HCT116 (cell line): ENCODE measurements around the gene NDUFC2. TPM values are rescaled to one million over a fixed set of nuclear protein-coding genes. Genes with fewer than 3 reads are reported as not detected.
A peak's percentile ranks its signal among the peaks of the same experiment; 100 is the strongest.

Experiments used
- ATAC-seq: fragments of 200-7000 bp; cut with Tn5 transposase; 2 replicates; pipeline ENCODE4 v1.9.1; 2020; ENCODE audit warnings: mild to moderate bottlenecking, moderate library complexity
- BruUV-seq: library from RNA; stranded (reverse); fragments of 400-500 nt; replicated peaks from 2 replicates; lab custom pipeline; 2021; lab: Mats Ljungman, UMichigan
- CTCF ChIA-PET: fragments of 300-600 bp; sonication (Branson Sonifier 250); formaldehyde crosslinking; loops from one replicate; lab custom pipeline; 2021; ENCODE audit warnings: antibody characterized with exemption; lab: Charles Lee
- POLR2A ChIA-PET: fragments of 300-600, 350-600 bp; sonication (Branson Sonifier 250); formaldehyde crosslinking; loops from one replicate; lab custom pipeline; 2021; ENCODE audit warnings: antibody characterized with exemption; lab: Charles Lee
- RAD21 ChIA-PET, 2 experiments: fragments of 300-600 bp; sonication (Branson Sonifier 250); formaldehyde crosslinking; loops; one replicate each; lab custom pipeline; 2023; ENCODE audit warnings: low total read pairs in 2 of 2; ENCODE audit not compliant: uncharacterized antibody in 2 of 2, unreplicated experiment in 2 of 2, low non-redundant PET in 1 of 2; lab: Charles Lee
- DNase-seq: peaks from one replicate; pipeline ENCODE4 v3.0.0-alpha.2; 2010; ENCODE audit warnings: low read depth, low spot score
- H2AFZ ChIP-seq: fragments of 200-600 bp; shearing (Covaris generic), sonication (generic); 2 replicates; pipeline ENCODE4 v1.6.1; 2017; ENCODE audit warnings: low read depth, mixed run types, mixed read lengths, antibody characterized with exemption, low read length; ENCODE audit not compliant: poor library complexity, severe bottlenecking
- H3K27ac ChIP-seq: 2 replicates; pipeline ENCODE4 v1.5.1; 2012; ENCODE audit warnings: low read depth, low read length
- H3K27me3 ChIP-seq: fragments of 200-600 bp; sonication (generic); 2 replicates; pipeline ENCODE4 v1.6.1; 2016; ENCODE audit warnings: mixed run types, low read length, mixed read lengths; ENCODE audit not compliant: insufficient read depth
- H3K36me3 ChIP-seq, 2 experiments: fragments of 200-500 bp in 1 of 2; fragments of 200-600 bp in 1 of 2; sonication (Bioruptor generic) in 1 of 2; sonication (generic) in 1 of 2; 2 replicates each; pipeline versions ENCODE4 v1.5.1 to v1.6.1; 2014 to 2016; ENCODE audit warnings: low read length in 2 of 2, inconsistent platforms in 1 of 2, mixed read lengths in 1 of 2, mixed run types in 1 of 2; ENCODE audit not compliant: insufficient read depth in 2 of 2, control insufficient read depth in 1 of 2
- H3K4me1 ChIP-seq, 2 experiments: fragments of 200-600 bp in 1 of 2; sonication (generic) in 1 of 2; 2 replicates each; pipeline versions ENCODE4 v1.5.1 to v1.6.1; 2012 to 2017; ENCODE audit warnings: low read length in 2 of 2, inconsistent platforms in 1 of 2, mild to moderate bottlenecking in 1 of 2, mixed read lengths in 1 of 2, mixed run types in 1 of 2, moderate library complexity in 1 of 2; ENCODE audit not compliant: insufficient read depth in 2 of 2, control insufficient read depth in 1 of 2
- H3K4me2 ChIP-seq: fragments of 200-600 bp; sonication (generic); 2 replicates; pipeline ENCODE4 v1.6.1; 2017; ENCODE audit warnings: mixed run types, low read length, mixed read lengths
- H3K4me3 ChIP-seq, 2 experiments: fragments of 200-600 bp in 1 of 2; sonication (generic) in 1 of 2; replicated peaks in 1 of 2; 2 replicates each; pipeline ENCODE4 v1.5.1; 2011 to 2016; ENCODE audit warnings: low read length in 2 of 2, control low read depth in 1 of 2, low read depth in 1 of 2, mild to moderate bottlenecking in 1 of 2, mixed read lengths in 1 of 2, mixed run types in 1 of 2
- H3K79me2 ChIP-seq: fragments of 200-600 bp; sonication (generic); 2 replicates; pipeline ENCODE4 v1.6.1; 2017; ENCODE audit warnings: mild to moderate bottlenecking, mixed run types, low read length, moderate library complexity, mixed read lengths; ENCODE audit not compliant: insufficient read depth
- H3K9ac ChIP-seq: fragments of 200-600 bp; sonication (generic); 2 replicates; pipeline ENCODE4 v1.6.1; 2016; ENCODE audit warnings: low read length, mixed read lengths
- H3K9me2 ChIP-seq: fragments of 200-600 bp; sonication (generic), shearing (Covaris generic); 2 replicates; pipeline ENCODE4 v1.6.1; 2017; ENCODE audit warnings: mixed run types, mild to moderate bottlenecking, moderate library complexity; ENCODE audit not compliant: insufficient read depth
- H3K9me3 ChIP-seq, 2 experiments: fragments of 200-500 bp in 1 of 2; fragments of 200-600 bp in 1 of 2; sonication (Bioruptor generic) in 1 of 2; sonication (generic) in 1 of 2; 2 replicates each; pipeline ENCODE4 v1.6.1; 2014 to 2017; ENCODE audit warnings: low read length in 2 of 2, mixed read lengths in 2 of 2, inconsistent platforms in 1 of 2, low read depth in 1 of 2, mild to moderate bottlenecking in 1 of 2, mixed run types in 1 of 2, moderate library complexity in 1 of 2; ENCODE audit not compliant: control insufficient read depth in 1 of 2, insufficient read depth in 1 of 2
- H4K20me1 ChIP-seq: fragments of 200-600 bp; sonication (generic), shearing (Covaris generic); 2 replicates; pipeline ENCODE4 v1.6.1; 2017; ENCODE audit warnings: mixed run types, mild to moderate bottlenecking, moderate library complexity; ENCODE audit not compliant: insufficient read depth
- CBX3 ChIP-seq: IDR thresholded peaks from 2 replicates; pipeline ENCODE4 v1.6.1; 2012; ENCODE audit warnings: low read depth
- ELF1 ChIP-seq: IDR thresholded peaks from 2 replicates; pipeline ENCODE4 v1.6.1; 2012; ENCODE audit warnings: low read depth, borderline replicate concordance
- EZH2 ChIP-seq: fragments of 200-600 bp; sonication (generic); IDR thresholded peaks from 2 replicates; pipeline ENCODE4 v1.6.1; 2017; ENCODE audit warnings: antibody characterized with exemption, mixed run types
- FOSL1 ChIP-seq: IDR thresholded peaks from 2 replicates; pipeline ENCODE4 v1.6.1; 2012; ENCODE audit warnings: low read depth
- JUND ChIP-seq: IDR thresholded peaks from 2 replicates; pipeline ENCODE4 v1.6.1; 2012
- POLR2AphosphoS5 ChIP-seq: IDR thresholded peaks from 2 replicates; pipeline ENCODE4 v1.6.1; 2011; ENCODE audit warnings: mild to moderate bottlenecking, low read depth, low read length, moderate library complexity
- SIN3A ChIP-seq: IDR thresholded peaks from 2 replicates; pipeline ENCODE4 v1.6.1; 2012; ENCODE audit warnings: low read depth
- SRF ChIP-seq: IDR thresholded peaks from 2 replicates; pipeline ENCODE4 v1.6.1; 2012; ENCODE audit warnings: low read depth
- TCF7L2 ChIP-seq: IDR thresholded peaks from 2 replicates; pipeline ENCODE4 v1.7.0; 2011; ENCODE audit warnings: borderline replicate concordance, inconsistent platforms; ENCODE audit not compliant: insufficient read depth, insufficient read length; ENCODE audit errors: extremely low read depth
- YY1 ChIP-seq: IDR thresholded peaks from 2 replicates; pipeline ENCODE4 v1.6.1; 2011; ENCODE audit warnings: low read length, low read depth, moderate library complexity, mild to moderate bottlenecking; ENCODE audit not compliant: insufficient replicate concordance; ENCODE audit errors: extremely low read depth
- intact Hi-C: fragments of 100-400 bp; cut with micrococcal nuclease; formaldehyde crosslinking; loops from 2 replicates; pipeline ENCODE4 v1.10.0; 2022
- total RNA-seq: library from RNA; stranded (reverse); gene quantifications from one replicate; pipeline ENCODE4 v1.2.1, GENCODE V29; 2021; ENCODE audit not compliant: unreplicated experiment
- TF ChIP-seq, protein P1 (sequence below): IDR thresholded peaks from 2 replicates; pipeline ENCODE4 v1.6.1; 2012; ENCODE audit warnings: low read depth
- TF ChIP-seq, protein P2 (sequence below): IDR thresholded peaks from 2 replicates; pipeline ENCODE4 v1.6.1; 2011; ENCODE audit warnings: mild to moderate bottlenecking, low read length, moderate library complexity; ENCODE audit not compliant: insufficient replicate concordance; ENCODE audit errors: extremely low read depth

The NDUFC2 gene
- total RNA-seq, 1 experiment from 2014 or later = 225 TPM

DNA sequence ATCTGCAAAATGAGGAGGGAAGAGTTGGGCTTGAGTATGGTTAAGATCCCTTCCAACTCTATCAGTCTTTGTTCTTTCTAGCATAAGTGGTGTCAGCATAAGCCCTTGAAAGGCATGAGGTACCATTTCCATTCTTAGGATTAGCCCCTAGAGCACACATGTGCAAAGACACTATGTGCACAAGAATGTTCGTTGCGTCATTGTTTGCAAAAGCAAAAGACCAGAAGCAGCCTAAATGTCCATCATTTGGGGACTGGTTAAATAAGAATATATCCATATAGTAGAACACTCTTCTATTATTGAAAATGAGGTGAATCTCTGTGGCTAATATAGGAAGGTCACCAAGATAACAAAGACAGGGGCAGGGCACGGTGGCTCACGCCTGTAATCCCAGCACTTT is 46.6 kb downstream of the NDUFC2 start:
- H2AFZ ChIP-seq = no peak overlapping the region
- no peaks in the 10 kb centered on the region for H3K27me3 ChIP-seq
- H3K79me2 ChIP-seq = no peaks in the 10 kb centered on the region
- POLR2A ChIA-PET = no interaction called here
- no peak overlapping the region for H3K4me3 ChIP-seq
- DNase-seq (no peak), ATAC-seq (no peak)
- H3K36me3 ChIP-seq = no peaks in the 10 kb centered on the region
- H3K4me1 ChIP-seq = peaks cover 43 to 54% of the 10 kb centered on the region in 2 experiments
- no peak overlapping the region for H3K27ac ChIP-seq
- no peak for TF ChIP-seq CBX3
- H4K20me1 ChIP-seq = no peaks in the 10 kb centered on the region
- BruUV-seq = no TSS peak
- no peaks in the 10 kb centered on the region for H3K9me3 ChIP-seq
- H3K9ac ChIP-seq = no peak overlapping the region
- intact Hi-C loops = no loop called here
- CTCF ChIA-PET = interaction anchor here (1.0 kb wide), 1 partner anchor 8 kb away, joined by 3 read pairs; no protein-coding TSS in a partner anchor
- no peaks in the 10 kb centered on the region for H3K9me2 ChIP-seq
- RAD21 ChIA-PET = no interaction called here
- no peak overlapping the region for H3K4me2 ChIP-seq

DNA sequence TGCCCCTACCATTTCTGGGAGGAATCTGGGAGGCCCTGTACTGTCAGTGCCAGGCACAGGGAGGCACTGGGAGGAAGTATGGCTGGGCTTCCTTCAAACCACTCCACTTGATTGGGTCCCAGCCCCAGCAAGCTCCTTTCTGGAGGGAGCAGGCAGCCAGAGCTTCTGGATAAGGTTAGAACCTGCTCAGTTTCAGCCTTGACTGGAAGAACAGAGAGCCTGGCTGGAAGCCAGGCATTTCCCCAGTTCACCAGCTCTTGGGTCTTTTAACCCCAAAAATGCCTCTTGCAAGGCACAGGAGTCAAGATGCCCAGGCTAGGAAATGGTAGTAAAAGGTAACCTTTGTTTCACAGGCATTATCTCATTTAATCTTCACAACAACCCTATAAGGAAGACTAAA is 47.6 kb downstream of the NDUFC2 start:
- ChIA-PET RAD21 (no interaction called here), POLR2A (interaction anchor here (1.3 to 1.6 kb wide), 2 partner anchors 11 to 38 kb away, joined by 3 to 5 read pairs; partner anchors contain the start of gene INTS4), CTCF (interaction anchor here (1.0 kb wide), 1 partner anchor 9 kb away, joined by 3 read pairs; no protein-coding TSS in a partner anchor)
- intact Hi-C loops = no loop called here
- H3K36me3 ChIP-seq = no peaks in the 10 kb centered on the region
- peaks cover 43 to 55% of the 10 kb centered on the region in 2 experiments for H3K4me1 ChIP-seq
- peak overlapping the region; percentile 1 for H2AFZ ChIP-seq
- H4K20me1 ChIP-seq = no peaks in the 10 kb centered on the region
- H3K27me3 ChIP-seq = no peaks in the 10 kb centered on the region
- no peak overlapping the region for H3K9ac ChIP-seq
- ATAC-seq (no peak), DNase-seq (no peak)
- H3K9me2 ChIP-seq = no peaks in the 10 kb centered on the region
- H3K79me2 ChIP-seq = no peaks in the 10 kb centered on the region
- H3K4me2 ChIP-seq = no peak overlapping the region
- H3K4me3 ChIP-seq = no peak overlapping the region
- H3K9me3 ChIP-seq = no peaks in the 10 kb centered on the region
- H3K27ac ChIP-seq = no peak overlapping the region
- BruUV-seq = no TSS peak
- TF ChIP-seq, protein P1, sequence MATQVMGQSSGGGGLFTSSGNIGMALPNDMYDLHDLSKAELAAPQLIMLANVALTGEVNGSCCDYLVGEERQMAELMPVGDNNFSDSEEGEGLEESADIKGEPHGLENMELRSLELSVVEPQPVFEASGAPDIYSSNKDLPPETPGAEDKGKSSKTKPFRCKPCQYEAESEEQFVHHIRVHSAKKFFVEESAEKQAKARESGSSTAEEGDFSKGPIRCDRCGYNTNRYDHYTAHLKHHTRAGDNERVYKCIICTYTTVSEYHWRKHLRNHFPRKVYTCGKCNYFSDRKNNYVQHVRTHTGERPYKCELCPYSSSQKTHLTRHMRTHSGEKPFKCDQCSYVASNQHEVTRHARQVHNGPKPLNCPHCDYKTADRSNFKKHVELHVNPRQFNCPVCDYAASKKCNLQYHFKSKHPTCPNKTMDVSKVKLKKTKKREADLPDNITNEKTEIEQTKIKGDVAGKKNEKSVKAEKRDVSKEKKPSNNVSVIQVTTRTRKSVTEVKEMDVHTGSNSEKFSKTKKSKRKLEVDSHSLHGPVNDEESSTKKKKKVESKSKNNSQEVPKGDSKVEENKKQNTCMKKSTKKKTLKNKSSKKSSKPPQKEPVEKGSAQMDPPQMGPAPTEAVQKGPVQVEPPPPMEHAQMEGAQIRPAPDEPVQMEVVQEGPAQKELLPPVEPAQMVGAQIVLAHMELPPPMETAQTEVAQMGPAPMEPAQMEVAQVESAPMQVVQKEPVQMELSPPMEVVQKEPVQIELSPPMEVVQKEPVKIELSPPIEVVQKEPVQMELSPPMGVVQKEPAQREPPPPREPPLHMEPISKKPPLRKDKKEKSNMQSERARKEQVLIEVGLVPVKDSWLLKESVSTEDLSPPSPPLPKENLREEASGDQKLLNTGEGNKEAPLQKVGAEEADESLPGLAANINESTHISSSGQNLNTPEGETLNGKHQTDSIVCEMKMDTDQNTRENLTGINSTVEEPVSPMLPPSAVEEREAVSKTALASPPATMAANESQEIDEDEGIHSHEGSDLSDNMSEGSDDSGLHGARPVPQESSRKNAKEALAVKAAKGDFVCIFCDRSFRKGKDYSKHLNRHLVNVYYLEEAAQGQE = no peak
- no peak for TF ChIP-seq EZH2
- no peak for TF ChIP-seq CBX3
- no peak for TF ChIP-seq TCF7L2
- no peak for TF ChIP-seq SRF
- TF ChIP-seq, protein P2, sequence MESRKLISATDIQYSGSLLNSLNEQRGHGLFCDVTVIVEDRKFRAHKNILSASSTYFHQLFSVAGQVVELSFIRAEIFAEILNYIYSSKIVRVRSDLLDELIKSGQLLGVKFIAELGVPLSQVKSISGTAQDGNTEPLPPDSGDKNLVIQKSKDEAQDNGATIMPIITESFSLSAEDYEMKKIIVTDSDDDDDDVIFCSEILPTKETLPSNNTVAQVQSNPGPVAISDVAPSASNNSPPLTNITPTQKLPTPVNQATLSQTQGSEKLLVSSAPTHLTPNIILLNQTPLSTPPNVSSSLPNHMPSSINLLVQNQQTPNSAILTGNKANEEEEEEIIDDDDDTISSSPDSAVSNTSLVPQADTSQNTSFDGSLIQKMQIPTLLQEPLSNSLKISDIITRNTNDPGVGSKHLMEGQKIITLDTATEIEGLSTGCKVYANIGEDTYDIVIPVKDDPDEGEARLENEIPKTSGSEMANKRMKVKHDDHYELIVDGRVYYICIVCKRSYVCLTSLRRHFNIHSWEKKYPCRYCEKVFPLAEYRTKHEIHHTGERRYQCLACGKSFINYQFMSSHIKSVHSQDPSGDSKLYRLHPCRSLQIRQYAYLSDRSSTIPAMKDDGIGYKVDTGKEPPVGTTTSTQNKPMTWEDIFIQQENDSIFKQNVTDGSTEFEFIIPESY = no peak
- no peak for TF ChIP-seq JUND
- no peak for TF ChIP-seq FOSL1
- no peak for TF ChIP-seq POLR2AphosphoS5
- TF ChIP-seq SIN3A = no peak
- TF ChIP-seq ELF1 = no peak
- TF ChIP-seq YY1 = no peak
